Cardiac muscle cell (in vitro differentiated cells and primary cell): ENCODE measurements around the gene AXIN1. TPM values are rescaled to one million over a fixed set of nuclear protein-coding genes. Genes with fewer than 3 reads are reported as not detected.

Experiments used
- DNase-seq, 2 donors: peaks; one replicate each; pipeline versions ENCODE4 v3.0.0 to v3.0.0-alpha.2; 2010 to 2017; ENCODE audit warnings: low read depth in 1 of 2, low spot score in 1 of 2
- H3K27ac ChIP-seq: fragments of 200-600 bp; sonication (generic); 2 replicates; pipeline ENCODE4 v1.5.1; 2016
- H3K27me3 ChIP-seq: fragments of 200-600 bp; sonication (generic); 2 replicates; pipeline ENCODE4 v1.6.0; 2016; ENCODE audit warnings: control low read depth
- H3K36me3 ChIP-seq: fragments of 200-600 bp; sonication (generic); 2 replicates; pipeline ENCODE4 v1.5.1; 2016; ENCODE audit warnings: control low read depth
- H3K4me1 ChIP-seq: fragments of 200-600 bp; sonication (generic); 2 replicates; pipeline ENCODE4 v1.8.1; 2017; ENCODE audit warnings: low read depth, mild to moderate bottlenecking, mixed run types
- H3K4me3 ChIP-seq: fragments of 200-600 bp; sonication (generic); 2 replicates; pipeline ENCODE4 v1.5.1; 2016; ENCODE audit warnings: mild to moderate bottlenecking
- H3K9me3 ChIP-seq: fragments of 200-600 bp; sonication (generic); 2 replicates; pipeline ENCODE4 v1.5.1; 2017; ENCODE audit warnings: low read depth, mild to moderate bottlenecking, control low read depth
- polyA plus RNA-seq: library from polyadenylated mRNA; unstranded; fragments of >200 nt; fragmentation: Nextera tagmentation; extraction: Ambion mirVana; gene quantifications from 2 replicates; pipeline ENCODE4 v1.2.1, GENCODE V29; 2016
- total RNA-seq: library from RNA; depleted of rRNA; stranded (reverse); fragments of >200 nt; gene quantifications from 2 replicates; pipeline ENCODE4 v1.2.3, GENCODE V29; 2016
- TF ChIP-seq, protein P1 (sequence below): IDR thresholded peaks from 2 replicates; pipeline ENCODE4 v1.5.1; 2012; ENCODE audit warnings: low read depth, mild to moderate bottlenecking, low read length

Gene AXIN1
- total and polyA plus RNA-seq, 2 experiments from 2014 or later: 16.5 to 49.7 TPM

DNA sequence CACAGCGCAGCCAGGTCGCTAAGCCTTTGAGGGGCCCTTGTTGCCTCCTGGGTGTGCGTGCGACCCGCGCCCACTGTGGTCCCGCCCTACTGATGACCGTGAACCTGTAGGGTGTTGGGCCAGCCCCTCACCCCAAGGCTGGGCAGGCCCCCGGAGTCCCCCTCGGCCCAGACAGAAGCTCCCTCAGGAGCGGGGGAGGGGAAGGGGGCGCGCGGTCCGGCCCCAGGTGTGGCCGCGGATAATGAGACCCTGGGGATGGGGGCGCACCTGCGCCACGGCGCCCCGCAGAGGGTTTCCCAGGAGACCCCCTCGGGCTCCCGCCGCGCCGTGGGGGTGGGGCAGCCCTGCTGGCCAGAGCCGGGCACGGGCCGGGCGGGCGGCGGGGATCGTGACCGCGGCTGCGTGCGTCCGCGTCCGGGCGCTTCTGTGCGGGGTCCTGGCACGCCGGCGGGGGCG is 72.5 kb downstream of the AXIN1 start:
- no peaks in the 10 kb centered on the region for H3K9me3 ChIP-seq
- H3K4me3 ChIP-seq: peak overlapping the region; percentile 28
- TF ChIP-seq, protein P1, sequence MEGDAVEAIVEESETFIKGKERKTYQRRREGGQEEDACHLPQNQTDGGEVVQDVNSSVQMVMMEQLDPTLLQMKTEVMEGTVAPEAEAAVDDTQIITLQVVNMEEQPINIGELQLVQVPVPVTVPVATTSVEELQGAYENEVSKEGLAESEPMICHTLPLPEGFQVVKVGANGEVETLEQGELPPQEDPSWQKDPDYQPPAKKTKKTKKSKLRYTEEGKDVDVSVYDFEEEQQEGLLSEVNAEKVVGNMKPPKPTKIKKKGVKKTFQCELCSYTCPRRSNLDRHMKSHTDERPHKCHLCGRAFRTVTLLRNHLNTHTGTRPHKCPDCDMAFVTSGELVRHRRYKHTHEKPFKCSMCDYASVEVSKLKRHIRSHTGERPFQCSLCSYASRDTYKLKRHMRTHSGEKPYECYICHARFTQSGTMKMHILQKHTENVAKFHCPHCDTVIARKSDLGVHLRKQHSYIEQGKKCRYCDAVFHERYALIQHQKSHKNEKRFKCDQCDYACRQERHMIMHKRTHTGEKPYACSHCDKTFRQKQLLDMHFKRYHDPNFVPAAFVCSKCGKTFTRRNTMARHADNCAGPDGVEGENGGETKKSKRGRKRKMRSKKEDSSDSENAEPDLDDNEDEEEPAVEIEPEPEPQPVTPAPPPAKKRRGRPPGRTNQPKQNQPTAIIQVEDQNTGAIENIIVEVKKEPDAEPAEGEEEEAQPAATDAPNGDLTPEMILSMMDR: no peak
- H3K4me1 ChIP-seq: no peaks in the 10 kb centered on the region
- H3K27ac ChIP-seq: no peak overlapping the region
- H3K36me3 ChIP-seq: no peaks in the 10 kb centered on the region
- peaks cover 59% of the 10 kb centered on the region for H3K27me3 ChIP-seq
- peak in 1 of 2 donors; percentile 52 for DNase-seq

DNA sequence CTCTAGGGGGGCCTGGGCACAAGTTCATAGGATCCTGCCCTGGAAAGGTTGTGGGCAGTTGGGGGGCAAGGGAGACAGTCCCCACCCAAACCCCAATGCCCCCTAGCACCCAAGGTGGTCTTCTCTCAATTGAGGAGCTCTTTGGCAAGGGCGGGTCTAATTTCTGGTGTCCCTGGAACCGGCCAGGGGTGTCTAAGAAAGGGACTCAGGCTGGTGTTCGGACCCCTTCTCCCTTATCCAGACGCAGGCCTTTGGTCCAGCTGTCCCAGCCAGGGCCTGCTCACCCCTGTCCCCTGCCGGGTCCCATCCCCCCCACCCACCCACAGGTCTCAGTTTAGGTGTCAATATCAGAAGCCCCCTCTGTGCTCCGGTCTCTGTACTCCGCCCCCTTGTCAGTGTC is 73.0 kb downstream of the AXIN1 start:
- no peaks in the 10 kb centered on the region for H3K9me3 ChIP-seq
- no peaks in the 10 kb centered on the region for H3K4me1 ChIP-seq
- no peak overlapping the region for H3K4me3 ChIP-seq
- no peak for DNase-seq
- no peaks in the 10 kb centered on the region for H3K36me3 ChIP-seq
- TF ChIP-seq, protein P1: no peak
- H3K27me3 ChIP-seq: peaks cover 64% of the 10 kb centered on the region
- no peak overlapping the region for H3K27ac ChIP-seq

DNA sequence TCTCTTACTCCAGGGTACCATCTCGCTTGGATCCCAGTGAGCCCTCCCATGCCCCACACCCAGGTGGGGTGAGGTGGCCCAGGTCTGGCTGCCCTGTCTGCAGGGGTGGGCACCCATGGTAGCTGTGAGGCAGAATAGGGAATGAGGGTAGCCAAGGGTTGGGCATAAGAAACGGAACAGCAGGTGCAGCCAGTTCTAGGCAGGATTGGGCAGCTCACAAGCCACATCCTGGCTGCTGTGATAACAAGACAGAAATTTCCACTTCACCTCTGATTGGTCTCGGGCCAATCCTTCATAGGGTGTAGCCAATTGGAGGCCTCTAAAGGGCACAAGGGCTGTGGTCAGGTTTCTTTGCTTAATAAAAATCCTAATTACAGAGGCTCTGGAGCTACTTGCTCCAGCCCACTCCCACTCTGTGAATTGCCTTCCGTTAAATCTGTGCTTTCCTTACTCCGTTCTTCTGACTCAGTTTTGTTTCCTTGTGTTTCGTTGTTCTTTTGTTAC is 73.6 kb downstream of the AXIN1 start:
- Histone ChIP-seq H3K36me3 (no peaks in the 10 kb centered on the region), H3K4me3 (no peak overlapping the region), H3K27me3 (peaks cover 71% of the 10 kb centered on the region), H3K9me3 (no peaks in the 10 kb centered on the region), H3K27ac (no peak overlapping the region), H3K4me1 (no peaks in the 10 kb centered on the region)
- DNase-seq: peak; percentile 50 to 79
- TF ChIP-seq, protein P1: no peak

DNA sequence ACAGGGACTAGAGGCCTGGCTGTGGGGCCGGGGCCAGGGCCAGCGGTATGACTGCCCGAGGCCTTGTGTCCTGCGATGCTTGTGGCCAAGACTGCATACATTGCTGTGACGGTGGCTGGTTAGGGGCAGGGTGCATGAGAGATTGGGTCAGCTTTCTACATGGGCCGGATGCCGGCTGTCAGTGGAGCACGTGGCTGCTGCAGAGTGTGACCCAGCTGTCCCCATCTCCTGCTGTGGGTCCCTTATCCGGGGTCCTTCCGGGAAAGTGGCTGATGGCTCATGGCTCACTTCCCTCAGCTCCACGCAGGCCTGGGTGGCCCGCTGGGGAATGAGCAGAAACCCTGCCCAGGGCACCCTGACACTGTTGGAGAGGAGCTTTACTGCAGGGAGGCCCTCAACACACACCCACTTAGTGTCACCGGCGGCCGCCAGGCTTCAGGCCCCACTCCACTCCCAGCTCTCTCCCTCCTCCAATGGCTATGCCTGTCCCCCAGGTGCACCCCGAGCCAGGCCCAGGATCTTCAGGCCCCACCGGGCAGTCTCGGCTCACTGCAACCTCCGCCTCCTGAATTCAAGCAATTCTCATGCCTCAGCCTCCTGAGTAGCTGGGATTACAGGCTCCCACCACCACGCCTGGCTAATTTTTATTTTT is 76.0 kb downstream of the AXIN1 start:
- peaks cover 65% of the 10 kb centered on the region for H3K27me3 ChIP-seq
- H3K4me1 ChIP-seq: no peaks in the 10 kb centered on the region
- no peaks in the 10 kb centered on the region for H3K36me3 ChIP-seq
- H3K27ac ChIP-seq: no peak overlapping the region
- H3K9me3 ChIP-seq: no peaks in the 10 kb centered on the region
- TF ChIP-seq, protein P1: no peak
- no peak overlapping the region for H3K4me3 ChIP-seq
- DNase-seq: no peak

DNA sequence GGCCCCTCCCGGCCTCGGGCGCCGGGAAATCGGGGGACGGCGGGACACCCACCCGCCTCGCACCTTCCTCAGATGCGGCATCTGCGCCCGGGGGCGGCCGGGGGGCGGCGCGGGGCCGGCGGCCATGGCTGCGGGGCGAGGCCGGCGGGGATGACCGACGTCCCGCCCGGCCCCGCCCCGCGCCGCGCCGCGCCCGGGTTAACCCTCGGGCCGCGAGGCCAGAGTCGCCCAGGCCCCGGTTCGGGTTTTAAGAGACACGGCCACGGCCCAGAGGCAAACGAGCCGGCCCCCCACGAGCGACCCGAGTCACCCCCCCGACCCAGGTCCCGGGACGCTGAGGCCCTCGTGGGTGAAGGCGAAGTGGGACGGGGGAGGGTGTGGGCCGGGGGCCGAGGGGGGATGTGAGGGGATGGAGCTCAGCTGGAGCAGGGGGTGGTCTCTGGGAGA is 76.7 kb downstream of the AXIN1 start, which contains the start of gene RGS11:
RGS11 (minus strand) TSS at position 159 of the 447 bp plus-strand sequence; CDS start at position 126, 33 bp downstream.
- DNase-seq: peak in 1 of 2 donors; percentile 32

More for the DNA sequence above, 76.7 kb downstream of the AXIN1 start, which contains the start of gene RGS11:
- Histone ChIP-seq H3K4me3 (peak within 1 kb of the TSS; percentile 33), H3K27me3 (peaks cover 58% of the 10 kb centered on the region), H3K9me3 (no peaks in the 10 kb centered on the region), H3K36me3 (no peaks in the 10 kb centered on the region), H3K27ac (no peak within 1 kb of the TSS), H3K4me1 (no peaks in the 10 kb centered on the region)
- TF ChIP-seq, protein P1: no peak
